HG02870 (cell line): ENCODE results near the gene RIC1.
"Not testable (repeated sequence)": the region's sequence is repeated elsewhere in the genome, so short reads cannot be mapped to it uniquely, and the experiment has no call there.

Source experiments
- ATAC-seq: cut with Tn5 transposase; IDR thresholded peaks from one replicate; pipeline ENCODE4 v1.9.1; 2021; ENCODE audit warnings: mild to moderate bottlenecking, moderate library complexity; ENCODE audit not compliant: unreplicated experiment

The RIC1 gene

DNA sequence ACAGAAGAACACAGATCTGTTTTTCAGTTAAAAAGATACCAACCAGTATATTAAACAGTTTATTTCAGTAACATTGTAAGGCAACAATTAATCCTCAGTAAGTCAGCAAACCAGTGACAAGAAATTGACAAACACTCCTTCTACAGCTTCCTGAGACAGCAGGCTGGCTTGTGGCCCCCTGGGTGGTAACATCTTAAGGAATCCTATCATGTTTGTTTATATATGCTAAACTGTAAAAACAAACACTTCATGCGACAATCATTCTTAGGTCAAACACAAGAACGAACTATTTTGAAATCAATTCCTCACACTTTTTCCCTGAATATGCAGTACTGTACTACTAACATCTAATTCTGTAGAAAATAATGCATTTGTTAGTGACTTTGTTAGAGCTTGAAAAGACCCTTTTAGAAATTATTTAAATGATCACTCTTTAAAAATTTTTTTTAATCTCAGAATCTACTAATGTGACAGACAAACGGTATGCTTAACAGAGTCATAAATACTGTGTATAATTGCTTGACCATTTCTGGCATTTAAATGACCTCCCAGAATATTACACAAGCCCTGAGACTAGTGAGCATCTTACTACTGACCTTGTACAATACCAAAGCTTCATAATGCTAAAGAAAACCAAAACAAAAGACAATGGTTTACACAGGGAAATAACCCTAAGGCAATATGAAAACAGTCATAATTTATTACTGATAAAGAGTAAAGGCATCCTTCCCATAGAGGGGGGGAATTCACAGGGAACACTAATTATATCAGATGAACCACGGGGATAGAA is 155.8 kb downstream of the RIC1 start:
- no peak for ATAC-seq

DNA sequence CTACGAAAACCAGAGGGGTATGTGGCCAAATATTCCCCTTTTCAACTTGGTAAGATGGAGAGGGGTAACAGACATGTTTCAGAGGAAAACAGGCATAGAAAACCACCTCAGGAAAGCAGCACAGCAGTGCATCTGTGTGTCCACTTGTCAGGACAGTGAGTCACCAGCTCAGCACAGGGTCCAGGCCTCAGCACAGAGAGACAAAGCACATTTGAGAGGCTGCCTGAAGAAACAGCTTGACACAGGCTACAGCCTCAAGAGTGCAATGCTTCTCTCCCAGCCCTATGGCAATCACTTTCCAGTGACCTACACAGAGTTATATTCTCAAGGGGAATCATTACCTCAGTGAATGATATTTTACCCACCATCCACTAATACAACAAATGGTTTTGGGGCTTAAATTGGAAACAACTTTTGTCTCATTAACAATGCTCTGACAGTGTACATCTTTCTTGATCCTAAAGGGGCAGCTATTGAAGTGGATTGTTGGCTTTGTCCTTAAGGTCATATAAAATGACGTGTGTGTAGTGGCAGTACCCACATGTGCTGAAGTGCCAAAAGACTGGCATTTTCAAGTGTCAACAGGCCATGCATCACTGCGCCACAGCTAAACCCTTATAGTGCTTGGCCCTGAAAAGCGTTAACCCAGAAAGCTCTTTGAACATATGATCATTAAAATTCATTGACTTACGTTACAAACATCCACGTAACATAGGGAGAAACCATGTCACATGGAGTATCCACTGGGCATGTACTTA is 157.6 kb downstream of the RIC1 start:
- ATAC-seq, result no peak

GRCh38 chr9:5787220-5787619 is 158.3 kb downstream of the RIC1 start:
- no peak for ATAC-seq

DNA sequence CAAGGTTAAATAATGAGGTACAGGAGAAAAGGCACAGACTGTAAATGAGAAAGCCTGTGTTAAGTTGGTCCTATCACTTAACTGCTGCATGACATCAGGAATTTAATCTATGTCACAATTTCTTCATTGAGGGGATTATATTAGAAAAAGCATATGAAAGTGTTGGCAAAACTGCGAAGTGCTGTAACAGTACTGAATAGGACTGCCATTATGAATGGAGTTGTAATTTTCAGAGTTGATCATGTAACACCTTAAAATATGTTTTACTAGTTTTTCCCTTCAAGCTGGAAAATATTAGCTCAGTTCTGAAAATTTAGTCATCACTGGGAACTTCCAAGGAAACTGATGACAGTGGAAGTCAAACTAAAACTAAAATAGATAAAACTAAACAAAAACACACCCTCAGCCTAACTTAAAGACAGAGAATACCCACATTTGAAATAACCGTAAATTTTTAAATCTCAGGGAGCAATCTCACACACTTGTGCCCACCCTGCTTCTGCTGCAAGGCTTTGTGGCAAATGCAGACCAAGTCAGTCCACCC is 158.9 kb downstream of the RIC1 start:
- ATAC-seq, result no peak

DNA sequence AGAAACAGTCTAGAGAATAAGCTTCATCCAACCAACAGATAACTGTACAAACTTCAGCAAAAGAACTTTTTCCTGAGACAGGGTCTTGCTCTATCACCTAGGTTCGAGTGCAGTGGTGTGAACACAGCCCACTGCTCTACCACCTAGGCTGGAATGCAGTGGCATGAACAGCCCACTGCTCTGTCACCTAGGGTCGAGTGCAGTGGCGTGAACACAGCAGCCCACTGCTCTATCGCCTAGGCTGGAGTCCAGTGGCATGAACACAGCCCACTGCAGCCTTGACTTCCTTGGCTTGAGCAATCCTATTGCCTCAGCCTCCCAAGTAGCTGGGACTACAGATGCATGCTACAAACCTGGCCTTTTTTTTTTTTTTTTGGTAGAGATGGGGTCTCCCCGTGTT is 160.6 kb downstream of the RIC1 start:
- ATAC-seq, result no peak

DNA sequence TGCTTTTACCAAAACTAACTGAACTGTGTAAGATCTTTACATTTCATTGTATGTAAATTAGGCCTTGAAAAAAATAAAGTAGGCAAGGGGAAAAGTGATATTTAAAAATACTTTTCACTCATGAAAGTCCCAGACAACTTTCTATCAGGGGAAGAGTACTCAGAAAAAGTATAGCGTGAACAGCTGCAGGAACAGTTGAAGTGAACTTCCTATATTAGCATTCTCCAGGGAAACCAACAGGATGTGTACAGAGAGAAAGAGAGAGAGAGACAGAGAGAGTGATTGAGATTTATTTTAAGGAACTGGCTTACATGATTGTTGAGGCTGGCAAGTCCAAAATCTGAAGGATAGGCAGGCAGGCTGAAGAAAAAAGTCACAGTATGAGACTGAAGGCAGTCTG is 162.0 kb downstream of the RIC1 start:
- no peak for ATAC-seq

DNA sequence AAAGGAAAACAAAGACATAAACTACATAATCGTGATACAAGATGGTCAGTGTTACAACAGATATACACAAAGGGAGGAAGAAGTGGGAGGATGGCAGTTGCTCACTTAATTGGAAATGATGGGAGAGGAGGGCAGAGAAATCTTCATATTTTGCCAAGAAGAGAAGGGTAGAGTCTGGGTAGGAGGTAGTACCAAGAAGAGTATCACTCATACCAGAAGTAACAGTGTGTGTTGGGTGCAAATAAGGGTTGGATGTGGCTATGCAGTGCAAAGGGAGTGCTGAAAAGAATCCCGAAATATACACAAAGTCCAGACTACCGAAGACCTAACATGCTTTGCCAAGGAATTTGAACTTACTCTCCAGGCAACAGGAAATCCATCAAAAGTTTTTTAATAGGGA is 163.0 kb downstream of the RIC1 start:
- ATAC-seq, result no peak

DNA sequence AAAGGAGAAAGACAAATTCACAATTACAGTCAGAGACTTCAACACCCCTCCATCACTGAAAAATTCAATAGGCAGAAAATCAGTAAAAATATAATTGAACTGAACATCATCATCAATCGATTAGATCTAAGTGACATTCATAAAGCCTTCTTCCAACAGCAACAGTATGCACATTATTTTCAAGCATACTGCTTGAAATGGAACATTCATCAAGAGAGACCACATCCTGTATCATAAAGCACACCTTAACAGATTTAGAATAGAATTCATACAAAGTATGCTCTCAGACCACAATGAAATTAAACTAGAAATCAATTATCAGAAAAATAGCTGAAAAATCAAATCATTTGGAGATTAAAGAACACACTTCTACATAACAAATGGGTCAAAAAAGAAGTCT is 164.9 kb downstream of the RIC1 start:
- ATAC-seq, result no peak

DNA sequence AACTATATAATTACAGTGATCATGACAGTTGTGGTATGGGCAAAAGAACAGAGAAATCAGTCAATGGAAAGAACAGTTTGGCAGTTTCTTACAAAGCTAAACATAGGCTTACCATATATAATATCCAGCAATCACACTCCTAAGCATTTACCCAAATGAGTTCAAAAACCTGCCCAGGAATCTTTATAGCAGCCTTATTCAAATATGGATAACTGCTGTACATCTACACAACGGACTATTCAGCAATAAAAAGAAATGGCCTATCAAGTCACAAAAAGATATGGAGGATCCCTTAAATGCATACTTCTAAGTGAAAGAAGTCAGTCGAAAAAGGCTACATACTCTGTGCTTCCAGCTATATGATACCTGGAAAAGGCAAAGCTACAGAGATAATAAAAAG is 167.4 kb downstream of the RIC1 start:
- ATAC-seq, result no peak

DNA sequence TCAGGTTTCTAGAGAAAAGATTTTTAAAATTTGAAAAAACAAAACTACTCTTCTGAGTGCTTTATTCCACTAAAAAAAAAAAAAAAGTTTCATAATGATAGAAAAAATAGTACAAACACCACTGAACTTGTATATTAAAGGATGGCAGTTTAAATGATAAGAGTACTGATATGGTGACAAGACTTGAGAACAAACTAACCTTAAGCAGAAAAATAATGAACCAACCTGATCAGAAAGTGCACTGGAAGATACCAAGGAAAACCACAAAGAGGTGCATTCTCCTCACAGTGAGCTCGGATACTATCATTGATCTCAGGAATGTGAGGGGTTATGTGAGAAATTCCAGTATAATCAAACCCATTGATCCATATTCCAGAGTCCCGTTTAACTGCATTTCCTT is 169.7 kb downstream of the RIC1 start:
- no peak for ATAC-seq

- no peak for ATAC-seq
Measured at GRCh38 chr9:5799314-5799713, 170.4 kb downstream of the RIC1 start.

DNA sequence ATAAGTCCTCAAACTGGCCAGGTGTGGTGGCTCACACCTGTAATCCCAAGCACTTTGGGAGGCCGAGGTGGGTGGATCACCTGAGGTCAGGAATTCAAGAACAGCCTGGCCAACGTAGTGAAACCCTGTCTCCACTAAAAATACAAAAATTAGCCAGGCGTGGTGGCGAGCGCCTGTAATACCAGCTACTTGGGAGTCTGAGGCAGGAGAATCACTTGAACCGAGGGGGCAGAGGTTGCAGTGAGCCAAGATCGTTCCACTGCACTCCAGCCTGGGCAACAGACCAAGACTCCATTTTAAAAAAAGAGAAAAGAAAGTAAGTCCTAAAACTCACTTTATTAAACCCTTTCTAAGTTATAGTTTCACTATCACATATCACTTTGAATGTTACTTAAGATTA is 171.5 kb downstream of the RIC1 start:
- ATAC-seq, result not testable (repeated sequence)

DNA sequence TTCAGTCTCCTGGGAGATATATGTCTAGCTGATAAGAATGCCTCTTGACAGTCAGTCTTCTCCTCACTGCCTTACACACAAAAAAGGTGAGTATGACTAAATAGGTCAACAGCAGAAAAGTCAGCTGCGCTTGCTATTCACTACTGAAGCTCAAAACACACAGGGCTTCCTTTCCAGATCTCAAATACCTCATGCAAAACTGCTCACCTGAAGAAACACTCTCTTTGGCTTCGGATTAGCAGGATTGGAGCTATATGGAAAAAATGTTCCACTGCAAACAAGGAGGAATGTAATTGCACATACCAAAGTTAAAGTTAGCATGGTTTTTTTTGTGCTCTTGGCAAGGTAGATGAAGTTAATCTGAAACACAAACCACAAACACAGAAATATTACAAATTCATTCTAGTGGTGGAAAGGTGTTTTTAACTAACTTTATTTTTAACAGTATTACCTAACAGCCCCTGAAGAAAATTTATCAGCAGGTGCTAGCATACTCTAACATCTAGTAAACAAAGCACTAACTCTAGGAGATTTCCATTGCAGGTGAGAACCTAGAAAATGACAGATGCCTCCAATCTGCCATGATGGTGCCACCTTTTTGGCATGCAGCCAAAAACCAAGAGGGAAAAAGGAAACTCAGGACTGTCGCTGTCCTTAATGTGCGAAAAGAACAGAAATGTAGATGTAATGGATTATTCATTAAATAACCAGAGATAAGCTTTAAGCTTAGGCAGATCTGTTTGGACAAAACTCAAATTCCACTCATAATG is 172.2 kb downstream of the RIC1 start:
- ATAC-seq, result no peak

- ATAC-seq, result no peak
Measured at GRCh38 chr9:5801739-5802113, 172.8 kb downstream of the RIC1 start.

GRCh38 chr9:5805478-5805877 is 176.6 kb downstream of the RIC1 start:
- no peak for ATAC-seq

DNA sequence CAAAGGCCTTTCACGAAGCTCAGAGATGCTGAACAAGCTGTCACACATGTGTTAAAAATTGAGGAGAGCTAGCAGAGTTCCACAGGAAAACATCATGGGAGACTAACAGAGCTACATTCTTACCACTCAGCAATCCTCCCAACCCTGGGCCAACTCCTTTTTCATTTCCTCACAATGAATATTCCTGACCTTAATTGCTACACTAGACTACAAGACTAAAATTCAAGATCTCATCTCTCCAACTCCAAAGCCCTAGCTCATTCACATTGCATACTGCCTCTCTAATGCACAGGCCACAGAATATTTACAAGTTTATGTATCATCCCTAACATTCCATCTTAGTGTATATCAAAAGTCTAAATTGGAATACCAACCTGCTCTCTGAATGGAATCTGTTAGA is 182.8 kb downstream of the RIC1 start:
- no peak for ATAC-seq

DNA sequence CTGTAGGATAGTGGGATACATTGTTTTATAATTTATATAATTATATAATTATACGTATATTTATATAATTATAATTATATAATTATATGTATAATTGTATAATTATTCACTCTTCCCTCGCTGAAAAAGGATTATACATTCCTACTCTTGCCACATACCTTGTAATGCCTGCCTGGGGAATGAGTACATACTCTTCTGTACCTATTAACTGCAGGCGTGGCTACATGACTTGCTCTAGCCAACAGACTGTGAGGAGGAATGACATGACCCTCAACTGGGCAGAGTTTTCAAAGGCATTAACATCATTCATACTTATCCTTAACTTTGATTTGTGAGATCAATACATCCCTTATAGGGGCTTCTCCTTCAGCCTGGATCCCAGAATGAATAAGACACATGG is 184.9 kb downstream of the RIC1 start:
- no peak for ATAC-seq

DNA sequence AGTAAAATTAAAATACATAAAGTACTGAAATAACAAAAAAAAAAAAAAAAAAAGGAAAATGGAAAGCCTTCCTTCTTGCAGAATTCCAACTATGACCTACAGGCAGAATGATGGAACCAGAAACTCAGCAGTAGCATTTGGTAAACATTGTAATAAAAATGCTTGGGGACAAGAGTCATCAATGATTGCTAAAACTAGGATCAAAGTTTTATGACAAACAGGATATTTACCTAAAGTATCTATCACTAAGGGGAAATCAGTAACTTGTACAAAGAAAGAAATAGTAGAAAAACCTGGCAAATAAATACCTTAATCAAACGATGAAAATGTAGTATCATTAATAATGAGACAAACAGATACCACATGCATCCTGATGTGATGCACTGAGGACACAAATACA is 186.6 kb downstream of the RIC1 start:
- no peak for ATAC-seq

GRCh38 chr9:5817862-5818261 is 189.0 kb downstream of the RIC1 start:
- ATAC-seq, result no peak

GRCh38 chr9:5818424-5819142 is 189.7 kb downstream of the RIC1 start:
- ATAC-seq, result no peak

GRCh38 chr9:5819174-5819573 is 190.3 kb downstream of the RIC1 start:
- ATAC-seq, result no peak
